ENCODE data around the gene AKT1S1. TPM values are rescaled to one million over a fixed set of nuclear protein-coding genes. Genes with fewer than 3 reads are reported as not detected.

Gene AKT1S1
- total RNA-seq, 6 experiments from 2014 or later: 98.5 to 128 (median 104) TPM

- Mint-ChIP-seq H3K4me1 (ENCODE audit: low read depth) (peaks cover 12% of the 10 kb centered on the region), H3K27ac (no peak overlapping the region), H3K27me3 (ENCODE audit: insufficient read depth) (no peaks in the 10 kb centered on the region; the same call in 1 of the 2 replicates), H3K4me3 (no peak overlapping the region), H3K36me3 (ENCODE audit: low read depth) (peaks cover 19% of the 10 kb centered on the region), H3K9me3 (no peaks in the 10 kb centered on the region)
- DNase-seq: no peak
- no peak for TF ChIP-seq CTCF (IDR thresholded peaks at IDR 0.05)
Measured at GRCh38 chr19:49882643-49883042, 5.5 kb upstream of the AKT1S1 start.

- no peaks in the 10 kb centered on the region for H3K9me3 Mint-ChIP-seq
- no peak overlapping the region for H3K27ac Mint-ChIP-seq
- no peak for TF ChIP-seq CTCF (IDR thresholded peaks at IDR 0.05)
- no peak for DNase-seq
- H3K27me3 Mint-ChIP-seq (ENCODE audit: insufficient read depth): no peaks in the 10 kb centered on the region; the same call in 1 of the 2 replicates
- H3K4me1 Mint-ChIP-seq (ENCODE audit: low read depth): peaks cover 12% of the 10 kb centered on the region
- H3K36me3 Mint-ChIP-seq (ENCODE audit: low read depth): peaks cover 19% of the 10 kb centered on the region
- H3K4me3 Mint-ChIP-seq: no peak overlapping the region
Measured at GRCh38 chr19:49881672-49882394, 4.7 kb upstream of the AKT1S1 start.

- Mint-ChIP-seq H3K9me3 (no peaks in the 10 kb centered on the region), H3K4me3 (no peak overlapping the region), H3K27ac (no peak overlapping the region), H3K36me3 (ENCODE audit: low read depth) (peaks cover 19% of the 10 kb centered on the region), H3K27me3 (ENCODE audit: insufficient read depth) (no peaks in the 10 kb centered on the region; the same call in 1 of the 2 replicates), H3K4me1 (ENCODE audit: low read depth) (peaks cover 12% of the 10 kb centered on the region)
- TF ChIP-seq CTCF (IDR thresholded peaks at IDR 0.05): no peak
- DNase-seq: no peak
Measured at GRCh38 chr19:49881186-49881585, 4.0 kb upstream of the AKT1S1 start.

- no peak for DNase-seq
- Mint-ChIP-seq H3K27ac (no peak overlapping the region), H3K4me3 (no peak overlapping the region), H3K4me1 (ENCODE audit: low read depth) (peaks cover 15% of the 10 kb centered on the region), H3K36me3 (ENCODE audit: low read depth) (peaks cover 19% of the 10 kb centered on the region), H3K9me3 (no peaks in the 10 kb centered on the region), H3K27me3 (ENCODE audit: insufficient read depth) (no peaks in the 10 kb centered on the region; the same call in 1 of the 2 replicates)
- no peak for TF ChIP-seq CTCF (IDR thresholded peaks at IDR 0.05)
Measured at GRCh38 chr19:49880162-49880869, 3.2 kb upstream of the AKT1S1 start.

GRCh38 chr19:49879243-49879963 is 2.2 kb upstream of the AKT1S1 start:
- Mint-ChIP-seq H3K9me3 (no peaks in the 10 kb centered on the region), H3K27ac (no peak overlapping the region), H3K27me3 (ENCODE audit: insufficient read depth) (no peaks in the 10 kb centered on the region; the same call in 1 of the 2 replicates), H3K4me1 (ENCODE audit: low read depth) (peaks cover 23% of the 10 kb centered on the region), H3K4me3 (no peak overlapping the region), H3K36me3 (ENCODE audit: low read depth) (peaks cover 19% of the 10 kb centered on the region)
- TF ChIP-seq CTCF (IDR thresholded peaks at IDR 0.05): no peak
- DNase-seq: no peak
